Measurements from ENCODE around the gene VPREB3. TPM values are rescaled to one million over a fixed set of nuclear protein-coding genes. Genes with fewer than 3 reads are reported as not detected.

The VPREB3 gene
- total and polyA plus RNA-seq, 12 donors: 2.2 to 42.2 (median 19.4) TPM

- no peak for DNase-seq
- no peak overlapping the region for H3K4me3 ChIP-seq
- 85 to 94% (median 91%) methylated on average over 1 of the region's 1 CpG for WGBS, 4 donors
- no peaks in the 10 kb centered on the region for H3K4me1 ChIP-seq (replicated peaks in 1 of 2)
- intact Hi-C loops (cut with DNase I): no loop called here
- no peaks in the 10 kb centered on the region for H3K9me3 ChIP-seq (replicated peaks in 1 of 3)
- H3K36me3 ChIP-seq (replicated peaks in 1 of 2): peaks cover 0 to 92% of the 10 kb centered on the region in 2 donors
- H3K27me3 ChIP-seq: no peaks in the 10 kb centered on the region
- no peak overlapping the region for H3K27ac ChIP-seq
- TF ChIP-seq POLR2A (IDR thresholded peaks at IDR 0.05) (no peak), CTCF (IDR thresholded peaks at IDR 0.05) (no peak)
Observed at GRCh38 chr22:23708270-23708669, 46.0 kb downstream of the VPREB3 start.

- WGBS, 4 donors: 92 to 98% (median 95%) methylated on average over 3 of the region's 3 CpGs
- Histone ChIP-seq H3K27me3 (no peaks in the 10 kb centered on the region), H3K4me3 (no peak overlapping the region), H3K4me1 (replicated peaks in 1 of 2) (peaks cover 6 to 8% of the 10 kb centered on the region in 2 donors), H3K27ac (no peak overlapping the region), H3K9me3 (replicated peaks in 1 of 3) (no peaks in the 10 kb centered on the region), H3K36me3 (replicated peaks in 1 of 2) (peaks cover 0 to 81% of the 10 kb centered on the region in 2 donors)
- TF ChIP-seq CTCF (IDR thresholded peaks at IDR 0.05) (no peak), POLR2A (IDR thresholded peaks at IDR 0.05) (no peak)
- DNase-seq: no peak
- intact Hi-C loops (cut with DNase I): no loop called here
Observed at GRCh38 chr22:23705358-23705757, 48.9 kb downstream of the VPREB3 start.

- no peaks in the 10 kb centered on the region for H3K9me3 ChIP-seq (replicated peaks in 1 of 3)
- H3K36me3 ChIP-seq (replicated peaks in 1 of 2): peaks cover 0 to 76% of the 10 kb centered on the region in 2 donors
- intact Hi-C loops (cut with DNase I): no loop called here
- no peak overlapping the region for H3K27ac ChIP-seq
- 90 to 98% (median 95%) methylated on average over 3 of the region's 3 CpGs for WGBS, 4 donors
- no peaks in the 10 kb centered on the region for H3K27me3 ChIP-seq
- no peak overlapping the region for H3K4me3 ChIP-seq
- H3K4me1 ChIP-seq (replicated peaks in 1 of 2): peaks cover 6 to 8% of the 10 kb centered on the region in 2 donors
- TF ChIP-seq CTCF (IDR thresholded peaks at IDR 0.05) (no peak), POLR2A (IDR thresholded peaks at IDR 0.05) (no peak)
- no peak for DNase-seq
Observed at GRCh38 chr22:23704829-23705228, 49.4 kb downstream of the VPREB3 start.

GRCh38 chr22:23704062-23704461 is 50.2 kb downstream of the VPREB3 start:
- 90 to 98% (median 95%) methylated on average over 5 of the region's 5 CpGs for WGBS, 4 donors
- Histone ChIP-seq H3K27me3 (no peaks in the 10 kb centered on the region), H3K9me3 (replicated peaks in 1 of 3) (no peaks in the 10 kb centered on the region), H3K4me1 (replicated peaks in 1 of 2) (peaks cover 6 to 8% of the 10 kb centered on the region in 2 donors), H3K36me3 (replicated peaks in 1 of 2) (peaks cover 0 to 68% of the 10 kb centered on the region in 2 donors), H3K4me3 (no peak overlapping the region), H3K27ac (no peak overlapping the region)
- no peak for DNase-seq
- intact Hi-C loops (cut with DNase I): no loop called here
- TF ChIP-seq POLR2A (IDR thresholded peaks at IDR 0.05): no peak
- no peak for TF ChIP-seq CTCF (IDR thresholded peaks at IDR 0.05)

Other genes with a start within 250 kb of the VPREB3 start
- gene IGLL1, start 174.1 kb downstream of the VPREB3 start, total RNA-seq: under 1 TPM in 1 of 9 donors, not detected in 8; 0.17 TPM
- gene IGLL1, start 174.1 kb downstream of the VPREB3 start, polyA plus RNA-seq: under 1 TPM in 1 of 3 donors, not detected in 2; 0.48 TPM
- gene DRICH1, start 122.1 kb downstream of the VPREB3 start, total RNA-seq: 1 to 10 TPM in 2 of 9 donors, under 1 TPM in 2, not detected in 5; 0.26 to 1.6 (median 0.80) TPM
- 1 to 10 TPM in 2 of 3 donors, under 1 TPM in 1; 0.51 to 6.0 (median 1.0) TPM for gene DRICH1, start 122.1 kb downstream of the VPREB3 start, polyA plus RNA-seq
- 1 to 10 TPM in 1 of 9 donors, not detected in 8; 3.1 TPM for gene RGL4, start 63.4 kb downstream of the VPREB3 start, total RNA-seq
- gene RGL4, start 63.4 kb downstream of the VPREB3 start, polyA plus RNA-seq: under 1 TPM in 2 of 3 donors, not detected in 1; 0.84 to 0.88 TPM
- gene ZNF70, start 3.3 kb downstream of the VPREB3 start, total RNA-seq: 1 to 10 TPM; 1.9 to 6.1 (median 4.9) TPM
- 1 to 10 TPM in 2 of 3 donors, under 1 TPM in 1; 0.94 to 3.8 (median 2.7) TPM for gene ZNF70, start 3.3 kb downstream of the VPREB3 start, polyA plus RNA-seq
- under 1 TPM in 3 of 9 donors, not detected in 6; 0.11 to 0.26 (median 0.14) TPM for gene C22orf15, start 8.6 kb upstream of the VPREB3 start, total RNA-seq
- gene C22orf15, start 8.6 kb upstream of the VPREB3 start, polyA plus RNA-seq: under 1 TPM in 2 of 3 donors, not detected in 1; 0.24 to 0.80 TPM
- 100 to 1,000 TPM in 5 of 9 donors, 10 to 100 TPM in 3, 1 to 10 TPM in 1; 4.6 to 177 (median 118) TPM for gene CHCHD10, start 13.5 kb upstream of the VPREB3 start, total RNA-seq
- 100 to 1,000 TPM; 199 to 528 (median 520) TPM for gene CHCHD10, start 13.5 kb upstream of the VPREB3 start, polyA plus RNA-seq
- gene MMP11, start 18.4 kb upstream of the VPREB3 start, total RNA-seq: 1 to 10 TPM in 8 of 9 donors, under 1 TPM in 1; 0.88 to 7.4 (median 4.4) TPM
- 1 to 10 TPM in 2 of 3 donors, under 1 TPM in 1; 0.44 to 4.3 (median 1.2) TPM for gene MMP11, start 18.4 kb upstream of the VPREB3 start, polyA plus RNA-seq
- gene SMARCB1, start 32.5 kb upstream of the VPREB3 start, total RNA-seq: 10 to 100 TPM; 58.2 to 95.5 (median 81.3) TPM
- gene SMARCB1, start 32.5 kb upstream of the VPREB3 start, polyA plus RNA-seq: 10 to 100 TPM; 41.3 to 77.0 (median 54.9) TPM
- 1 to 10 TPM in 6 of 9 donors, under 1 TPM in 2, not detected in 1; 0.36 to 3.7 (median 2.3) TPM for gene DERL3, start 84.6 kb upstream of the VPREB3 start, total RNA-seq
- gene DERL3, start 84.6 kb upstream of the VPREB3 start, polyA plus RNA-seq: 1 to 10 TPM; 2.7 to 4.3 (median 3.8) TPM
- gene SLC2A11, start 103.5 kb upstream of the VPREB3 start, total RNA-seq: 10 to 100 TPM; 12.8 to 30.0 (median 21.3) TPM
- 10 to 100 TPM; 11.3 to 35.3 (median 18.6) TPM for gene SLC2A11, start 103.5 kb upstream of the VPREB3 start, polyA plus RNA-seq
- gene MIF, start 140.0 kb upstream of the VPREB3 start, total RNA-seq: 1,000 to 10,000 TPM in 2 of 9 donors, 100 to 1,000 TPM in 7; 377 to 1,248 (median 770) TPM
- gene MIF, start 140.0 kb upstream of the VPREB3 start, polyA plus RNA-seq: 1,000 to 10,000 TPM in 2 of 3 donors, 10 to 100 TPM in 1; 49.4 to 2,556 (median 2,290) TPM
- 100 to 1,000 TPM in 1 of 9 donors, 10 to 100 TPM in 6, 1 to 10 TPM in 2; 3.6 to 102 (median 46.8) TPM for gene GSTT2B, start 206.8 kb upstream of the VPREB3 start, total RNA-seq
- gene GSTT2B, start 206.8 kb upstream of the VPREB3 start, polyA plus RNA-seq: 100 to 1,000 TPM in 1 of 3 donors, 10 to 100 TPM in 2; 17.1 to 169 (median 51.2) TPM
- 1 to 10 TPM in 4 of 9 donors, under 1 TPM in 3, not detected in 2; 0.11 to 4.2 (median 1.2) TPM for gene DDTL, start 212.5 kb upstream of the VPREB3 start, total RNA-seq
- gene DDTL, start 212.5 kb upstream of the VPREB3 start, polyA plus RNA-seq: 1 to 10 TPM in 1 of 3 donors, under 1 TPM in 1, not detected in 1; 0.98 to 3.5 TPM
- 100 to 1,000 TPM in 8 of 9 donors, 10 to 100 TPM in 1; 90.1 to 317 (median 148) TPM for gene DDT, start 220.0 kb upstream of the VPREB3 start, total RNA-seq
- gene DDT, start 220.0 kb upstream of the VPREB3 start, polyA plus RNA-seq: 100 to 1,000 TPM in 1 of 3 donors, 10 to 100 TPM in 2; 62.1 to 184 (median 95.3) TPM
- 1 to 10 TPM in 5 of 9 donors, under 1 TPM in 4; 0.28 to 6.1 (median 1.0) TPM for gene GSTT2, start 225.7 kb upstream of the VPREB3 start, total RNA-seq
- 1 to 10 TPM in 1 of 3 donors, under 1 TPM in 2; 0.24 to 1.6 (median 0.40) TPM for gene GSTT2, start 225.7 kb upstream of the VPREB3 start, polyA plus RNA-seq

Measured in adrenal gland (tissue), 12 donors.